ENCODE results near the gene KATNB1.

- TF ChIP-seq CTCF (IDR thresholded peaks at IDR 0.05) (no peak), EZH2 (IDR thresholded peaks at IDR 0.05) (no peak)
These were observed 52.8 kb downstream of the KATNB1 start for GRCh38 chr16:57788252-57788841.

Data from neural progenitor cell (in vitro differentiated cells).